H1 (cell line): ENCODE results near the gene AGRN. TPM values are rescaled to one million over a fixed set of nuclear protein-coding genes. Genes with fewer than 3 reads are reported as not detected.

Source experiments
- CTCF ChIA-PET: fragments of 300-600 bp; sonication (Branson Sonifier 250); formaldehyde crosslinking; loops from one replicate; lab custom pipeline; 2021; ENCODE audit not compliant: partially characterized antibody; lab: Charles Lee
- POLR2A ChIA-PET: fragments of 300-600 bp; sonication (Branson Sonifier 250); formaldehyde crosslinking; loops from one replicate; lab custom pipeline; 2021; ENCODE audit warnings: inconsistent platforms; ENCODE audit not compliant: partially characterized antibody; lab: Charles Lee
- DNase-seq, 2 experiments: peaks; one replicate each; pipeline versions ENCODE4 v3.0.0 to v3.0.0-alpha.2; 2010 to 2022; ENCODE audit warnings: low spot score in 2 of 2, low read depth in 1 of 2, mixed read lengths in 1 of 2
- FAIRE-seq: peaks from 2 replicates; lab custom pipeline; 2011; peaks lifted over from hg19 to GRCh38; lab: Jason Lieb, UNC
- H2AFZ ChIP-seq: 2 replicates; pipeline ENCODE4 v1.8.1; 2012; ENCODE audit warnings: low read length, inconsistent platforms
- H2AK5ac ChIP-seq: 2 replicates; pipeline ENCODE4 v1.6.1; 2013; ENCODE audit warnings: low read depth, low read length
- H2BK120ac ChIP-seq: replicated peaks from 2 replicates; pipeline ENCODE3; 2013; ENCODE audit warnings: low read depth, low read length, inconsistent platforms
- H2BK12ac ChIP-seq: 2 replicates; pipeline ENCODE4 v1.6.1; 2013; ENCODE audit warnings: low read depth, low read length
- H2BK15ac ChIP-seq: 2 replicates; pipeline ENCODE4 v1.6.1; 2013; ENCODE audit warnings: low read length
- H2BK20ac ChIP-seq: 2 replicates; pipeline ENCODE4 v1.6.1; 2013; ENCODE audit warnings: low read length
- H2BK5ac ChIP-seq: 2 replicates; pipeline ENCODE4 v1.6.1; 2013; ENCODE audit warnings: low read depth, low read length
- H3K14ac ChIP-seq: 2 replicates; pipeline ENCODE4 v1.6.1; 2013; ENCODE audit warnings: inconsistent platforms; ENCODE audit not compliant: insufficient read length
- H3K18ac ChIP-seq: 2 replicates; pipeline ENCODE4 v1.6.1; 2013; ENCODE audit warnings: low read length; ENCODE audit errors: extremely low read depth
- H3K23ac ChIP-seq: 2 replicates; pipeline ENCODE4 v1.6.1; 2013; ENCODE audit warnings: inconsistent platforms; ENCODE audit not compliant: insufficient read length
- H3K23me2 ChIP-seq: 2 replicates; pipeline ENCODE4 v1.6.1; 2013; ENCODE audit warnings: low read depth, low read length
- H3K27ac ChIP-seq: 2 replicates; pipeline ENCODE4 v1.6.1; 2011; ENCODE audit warnings: low read depth, low read length, inconsistent platforms
- H3K27me3 ChIP-seq, 4 experiments: replicated peaks in 1 of 4; 1 replicate in 1 of 4; 2 replicates in 3 of 4; pipeline versions ENCODE4 v1.6.1 to v1.8.1; 2011 to 2013; ENCODE audit warnings: low read length in 3 of 4, mild to moderate bottlenecking in 3 of 4, inconsistent platforms in 2 of 4, mixed read lengths in 2 of 4, moderate library complexity in 1 of 4; ENCODE audit not compliant: control insufficient read depth in 3 of 4, insufficient read depth in 3 of 4; ENCODE audit errors: extremely low read depth in 1 of 4
- H3K36me3 ChIP-seq, 4 experiments: 2 replicates each; pipeline versions ENCODE4 v1.6.1 to v1.8.1; 2011 to 2013; ENCODE audit warnings: mild to moderate bottlenecking in 4 of 4, low read length in 3 of 4, moderate library complexity in 2 of 4, control low read depth in 1 of 4, inconsistent platforms in 1 of 4; ENCODE audit not compliant: insufficient read depth in 4 of 4, control insufficient read depth in 2 of 4
- H3K4ac ChIP-seq: replicated peaks from 2 replicates; pipeline ENCODE3; 2013; ENCODE audit warnings: low read length, low read depth, mixed read lengths, inconsistent platforms; ENCODE audit not compliant: insufficient read length
- H3K4me1 ChIP-seq, 4 experiments: replicated peaks in 1 of 4; 1 replicate in 1 of 4; 2 replicates in 3 of 4; pipeline versions ENCODE4 v1.6.1 to v1.8.1; 2011 to 2013; ENCODE audit warnings: low read length in 3 of 4, inconsistent platforms in 2 of 4, mixed read lengths in 1 of 4; ENCODE audit not compliant: insufficient read depth in 4 of 4, control insufficient read depth in 3 of 4
- H3K4me2 ChIP-seq, 2 experiments: 2 replicates each; pipeline versions ENCODE4 v1.6.1 to v1.8.1; 2011 to 2013; ENCODE audit warnings: low read depth in 2 of 2, low read length in 2 of 2, control low read depth in 1 of 2, inconsistent platforms in 1 of 2, mild to moderate bottlenecking in 1 of 2; ENCODE audit not compliant: insufficient read depth in 1 of 2
- H3K4me3 ChIP-seq, 4 experiments: fragments of 200-600, 300-600 bp in 1 of 4; sonication (generic), shearing (Covaris generic), sonication (Bioruptor Twin) in 1 of 4; 2 replicates each; pipeline versions ENCODE4 v1.5.1 to v1.8.1; 2011 to 2016; ENCODE audit warnings: low read length in 4 of 4, low read depth in 3 of 4, control low read depth in 2 of 4, inconsistent platforms in 2 of 4, mild to moderate bottlenecking in 2 of 4, mixed read lengths in 1 of 4, moderate library complexity in 1 of 4; ENCODE audit not compliant: insufficient read depth in 2 of 4; ENCODE audit errors: extremely low read depth in 1 of 4
- H3K56ac ChIP-seq: replicated peaks from 2 replicates; pipeline ENCODE3; 2013; ENCODE audit warnings: low read depth, mild to moderate bottlenecking, mixed read lengths, low read length, inconsistent platforms; ENCODE audit not compliant: insufficient read length
- H3K79me1 ChIP-seq: 2 replicates; pipeline ENCODE4 v1.6.1; 2013; ENCODE audit warnings: low read depth, low read length, control low read depth
- H3K79me2 ChIP-seq, 2 experiments: 2 replicates each; pipeline versions ENCODE4 v1.6.1 to v1.8.1; 2012 to 2013; ENCODE audit warnings: low read length in 2 of 2, mild to moderate bottlenecking in 2 of 2, inconsistent platforms in 1 of 2; ENCODE audit not compliant: insufficient read depth in 2 of 2, control insufficient read depth in 1 of 2
- H3K9ac ChIP-seq, 4 experiments: replicated peaks in 1 of 4; 1 replicate in 1 of 4; 2 replicates in 3 of 4; pipeline versions ENCODE4 v1.6.1 to v1.8.1; 2011 to 2013; ENCODE audit warnings: low read depth in 3 of 4, low read length in 3 of 4, control low read depth in 2 of 4, mild to moderate bottlenecking in 2 of 4, moderate library complexity in 2 of 4, inconsistent platforms in 1 of 4; ENCODE audit errors: extremely low read depth in 1 of 4
- H3K9me3 ChIP-seq, 2 experiments: 2 replicates each; pipeline versions ENCODE4 v1.6.1 to v1.8.1; 2012 to 2013; ENCODE audit warnings: mild to moderate bottlenecking in 2 of 2, moderate library complexity in 2 of 2, control low read depth in 1 of 2, inconsistent platforms in 1 of 2, low read depth in 1 of 2, low read length in 1 of 2, mixed read lengths in 1 of 2; ENCODE audit not compliant: insufficient read depth in 2 of 2
- H4K20me1 ChIP-seq, 2 experiments: replicated peaks in 1 of 2; 2 replicates each; pipeline versions ENCODE3 to v1.8.1; 2011 to 2013; ENCODE audit warnings: inconsistent platforms in 2 of 2, low read length in 2 of 2, mild to moderate bottlenecking in 1 of 2; ENCODE audit not compliant: insufficient read depth in 2 of 2, control insufficient read depth in 1 of 2
- H4K5ac ChIP-seq: 2 replicates; pipeline ENCODE4 v1.6.1; 2013; ENCODE audit warnings: low read length, low read depth, mixed read lengths, inconsistent platforms; ENCODE audit not compliant: insufficient read length
- H4K8ac ChIP-seq: 2 replicates; pipeline ENCODE4 v1.8.0; 2013; ENCODE audit warnings: mild to moderate bottlenecking, moderate library complexity, low read length, inconsistent platforms; ENCODE audit not compliant: insufficient read depth; ENCODE audit errors: extremely low read depth
- H4K91ac ChIP-seq: replicated peaks from 2 replicates; pipeline ENCODE3; 2013; ENCODE audit warnings: low read length, mixed read lengths, inconsistent platforms; ENCODE audit not compliant: insufficient read length
- ASH2L ChIP-seq: fragments of 200-600, 300-600 bp; sonication (generic); IDR thresholded peaks from one replicate; pipeline ENCODE4 v1.7.1; 2017; ENCODE audit warnings: low read length
- CBX5 ChIP-seq: fragments of 300-800, 300-1000 bp; sonication (generic); IDR thresholded peaks from 2 replicates; pipeline ENCODE4 v1.7.1; 2016; ENCODE audit warnings: antibody characterized with exemption, low read length, low read depth
- CHD1 ChIP-seq: IDR thresholded peaks from 2 replicates; pipeline ENCODE4 v1.6.1; 2012; ENCODE audit warnings: low read depth, low read length, improper control_type of control experiment
- CREB1 ChIP-seq: IDR thresholded peaks from 2 replicates; pipeline ENCODE4 v1.6.1; 2012; ENCODE audit warnings: inconsistent platforms
- GABPA ChIP-seq: IDR thresholded peaks from 2 replicates; pipeline ENCODE4 v1.6.1; 2011; ENCODE audit warnings: mild to moderate bottlenecking, low read length, moderate library complexity, borderline replicate concordance; ENCODE audit not compliant: insufficient read depth
- HDAC6 ChIP-seq: IDR thresholded peaks from one replicate; pipeline ENCODE4 v1.7.1; 2012; ENCODE audit warnings: low read depth, mild to moderate bottlenecking, inconsistent platforms, low read length, moderate library complexity
- JUN ChIP-seq: IDR thresholded peaks from 2 replicates; pipeline ENCODE4 v1.6.1; 2011; ENCODE audit warnings: low read depth, mild to moderate bottlenecking, improper control_type of control experiment, low read length
- NRF1 ChIP-seq: IDR thresholded peaks from 2 replicates; pipeline ENCODE4 v1.6.1; 2011; ENCODE audit warnings: mild to moderate bottlenecking, low read depth, low read length, improper control_type of control experiment
- POLR2AphosphoS5 ChIP-seq: IDR thresholded peaks from 2 replicates; pipeline ENCODE4 v1.6.1; 2011; ENCODE audit warnings: low read depth, low read length
- SIX5 ChIP-seq: IDR thresholded peaks from 2 replicates; pipeline ENCODE4 v1.6.1; 2011; ENCODE audit warnings: mild to moderate bottlenecking, low read depth, low read length
- SP4 ChIP-seq: IDR thresholded peaks from 2 replicates; pipeline ENCODE4 v1.6.1; 2012; ENCODE audit warnings: low read length, inconsistent platforms
- SUZ12 ChIP-seq: fragments of 200-600 bp; sonication (generic); IDR thresholded peaks from 2 replicates; pipeline ENCODE4 v1.6.1; 2012; ENCODE audit warnings: mild to moderate bottlenecking, inconsistent platforms, low read length, moderate library complexity, mixed read lengths
- TCF12 ChIP-seq: IDR thresholded peaks from 2 replicates; pipeline ENCODE4 v1.6.1; 2011; ENCODE audit warnings: low read depth, mild to moderate bottlenecking, low read length
- TEAD4 ChIP-seq: IDR thresholded peaks from 2 replicates; pipeline ENCODE4 v1.6.1; 2012; ENCODE audit warnings: low read depth, low read length, inconsistent platforms, mixed read lengths
- WGBS, 2 experiments: shearing (Covaris generic) in 1 of 2; methylation state at CpG; one replicate each; pipeline versions ENCODE4 v1.1.6 to v1.1.7; 2013 to 2015; ENCODE audit warnings: low lambda C conversion rate in 2 of 2, mixed read lengths in 2 of 2, inconsistent platforms in 1 of 2, low coverage in 1 of 2, missing lambda C conversion rate in 1 of 2; ENCODE audit not compliant: insufficient replicate concordance in 2 of 2, insufficient coverage in 1 of 2, insufficient read length in 1 of 2; ENCODE audit errors: extremely low coverage in 1 of 2, missing lambda C conversion rate in 1 of 2; 5-methylcytosine and 5-hydroxymethylcytosine counted together
- polyA plus RNA-seq, 7 experiments: library from polyadenylated mRNA; depleted of rRNA in 3 of 7; stranded (reverse) in 5 of 7; unstranded in 2 of 7; fragments of >200 nt in 5 of 7; fragments of 200-250 nt in 2 of 7; gene quantifications; 1 replicate in 5 of 7; 2 replicates in 1 of 7; 4 replicates in 1 of 7; pipeline versions ENCODE4 v1.2.1 to v1.2.3, GENCODE V29; 2011 to 2013; ENCODE audit warnings: missing spikeins in 2 of 7, mixed read lengths in 2 of 7
- total RNA-seq: library from RNA; stranded (reverse); fragmentation: NEBNext Ultra II Directional; extraction: Animal tissue kit (Norgen Biotek cat#: 25700); gene quantifications from 2 replicates; pipeline ENCODE4 v1.2.1, GENCODE V29; 2021

The AGRN gene
- total and polyA plus RNA-seq, 2 of the 8 experiments (the other 6 are each of a cell fraction or from before 2014, with no cell fraction given) = 52.3 to 155 TPM

- H4K20me1 ChIP-seq = peaks cover 0 to 3% of the 10 kb centered on the region in 2 experiments
- peak overlapping the region; percentile 44; the same call in 1 of the 2 replicates for H2BK5ac ChIP-seq
- 92% methylated on average over 35 of the region's 38 CpGs; no CpG with 5 or more reads in 1 of the 2 experiments for WGBS, 2 experiments
- POLR2A ChIA-PET = no interaction called here
- no peak overlapping the region for H3K23ac ChIP-seq
- no peak overlapping the region for H3K9ac ChIP-seq
- FAIRE-seq = no peak
- no peaks in the 10 kb centered on the region for H3K79me1 ChIP-seq
- no peak overlapping the region for H3K4me3 ChIP-seq
- H4K91ac ChIP-seq = no peak overlapping the region
- H2AK5ac ChIP-seq = peak overlapping the region; percentile 82; the same call in 1 of the 2 replicates
- no peaks in the 10 kb centered on the region for H3K9me3 ChIP-seq
- CTCF ChIA-PET = interaction anchor here (0.7 to 2.4 kb wide), 8 partner anchors 23 to 206 kb away, joined by 3 to 8 read pairs (median 3); partner anchors contain the start of gene TTLL10
- no peaks in the 10 kb centered on the region for H3K23me2 ChIP-seq
- H3K36me3 ChIP-seq = no peaks in the 10 kb centered on the region
- no peak overlapping the region for H2BK120ac ChIP-seq
- H2BK15ac ChIP-seq = no peak overlapping the region
- H3K14ac ChIP-seq = no peak overlapping the region
- H4K5ac ChIP-seq = no peak overlapping the region
- no peak overlapping the region for H2BK12ac ChIP-seq
- no peak overlapping the region for H4K8ac ChIP-seq
- no peak overlapping the region for H3K27ac ChIP-seq
- no peak overlapping the region for H2AFZ ChIP-seq
- no peak overlapping the region for H3K4me2 ChIP-seq
- no peaks in the 10 kb centered on the region for H3K79me2 ChIP-seq
- H3K27me3 ChIP-seq = no peaks in the 10 kb centered on the region; a peak in 1 of 7 replicates
- no peak overlapping the region for H2BK20ac ChIP-seq
- H3K56ac ChIP-seq = no peak overlapping the region
- DNase-seq = no peak
- H3K18ac ChIP-seq = peak overlapping the region; percentile 19; the same call in 1 of the 2 replicates
- no peaks in the 10 kb centered on the region for H3K4me1 ChIP-seq
- no peak overlapping the region for H3K4ac ChIP-seq
- TF ChIP-seq JUN = no peak
- TF ChIP-seq SUZ12 = no peak
- TF ChIP-seq NRF1 = no peak
- TF ChIP-seq ASH2L = no peak
- TF ChIP-seq CREB1 = no peak
- TF ChIP-seq TEAD4 = no peak
- TF ChIP-seq SP4 = no peak
- no peak for TF ChIP-seq POLR2AphosphoS5
- TF ChIP-seq TCF12 = no peak
- TF ChIP-seq CBX5 = no peak
- TF ChIP-seq CHD1 = no peak
- no peak for TF ChIP-seq SIX5
- TF ChIP-seq GABPA = no peak
- no peak for TF ChIP-seq HDAC6
These were observed 66.3 kb downstream of the AGRN start for GRCh38 chr1:1085911-1086841.
